ENCODE measurements around the gene KCNJ15.
"Not testable (repeated sequence)": the region's sequence is repeated elsewhere in the genome, so short reads cannot be mapped to it uniquely, and the experiment has no call there.

KCNJ15 gene

GRCh38 chr21:38256599-38257302 is at the start of gene KCNJ15:
KCNJ15 (plus strand) TSS chr21:38256991; CDS start chr21:38299262, 42,271 bp downstream.
- no peak for DNase-seq

- no peak for DNase-seq
These were observed 48.7 kb upstream of the KCNJ15 start for GRCh38 chr21:38208118-38208517.

GRCh38 chr21:38211321-38211720 is 45.5 kb upstream of the KCNJ15 start:
- no peak for DNase-seq

GRCh38 chr21:38212706-38213105 is 44.1 kb upstream of the KCNJ15 start:
- DNase-seq, result no peak

- DNase-seq, result peak; percentile 51
These were observed 37.7 kb upstream of the KCNJ15 start for GRCh38 chr21:38219049-38219628.

- no peak for DNase-seq
These were observed 36.5 kb upstream of the KCNJ15 start for GRCh38 chr21:38220270-38220737.

GRCh38 chr21:38221594-38221993 is 35.2 kb upstream of the KCNJ15 start:
- no peak for DNase-seq

GRCh38 chr21:38223893-38224540 is 32.8 kb upstream of the KCNJ15 start:
- DNase-seq, result no peak

- DNase-seq, result no peak
These were observed 29.4 kb upstream of the KCNJ15 start for GRCh38 chr21:38227401-38227800.

GRCh38 chr21:38228115-38228514 is 28.7 kb upstream of the KCNJ15 start:
- no peak for DNase-seq

- DNase-seq, result no peak
These were observed 28.3 kb upstream of the KCNJ15 start for GRCh38 chr21:38228537-38228936.

GRCh38 chr21:38229260-38229877 is 27.4 kb upstream of the KCNJ15 start:
- no peak for DNase-seq

- no peak for DNase-seq
These were observed 22.2 kb upstream of the KCNJ15 start for GRCh38 chr21:38234395-38235142.

GRCh38 chr21:38235251-38235650 is 21.5 kb upstream of the KCNJ15 start:
- DNase-seq, result not testable (repeated sequence)

GRCh38 chr21:38236232-38236631 is 20.6 kb upstream of the KCNJ15 start:
- no peak for DNase-seq

- no peak for DNase-seq
These were observed 17.1 kb upstream of the KCNJ15 start for GRCh38 chr21:38239672-38240071.

GRCh38 chr21:38240129-38240528 is 16.7 kb upstream of the KCNJ15 start:
- no peak for DNase-seq

- no peak for DNase-seq
These were observed 15.6 kb upstream of the KCNJ15 start for GRCh38 chr21:38241029-38241740.

- no peak for DNase-seq
These were observed 14.7 kb upstream of the KCNJ15 start for GRCh38 chr21:38242061-38242460.

- no peak for DNase-seq
These were observed 12.9 kb upstream of the KCNJ15 start for GRCh38 chr21:38243732-38244406.

- no peak for DNase-seq
These were observed 12.4 kb upstream of the KCNJ15 start for GRCh38 chr21:38244407-38244787.
